Right lobe of liver (tissue), 4 donors: ENCODE measurements around the gene GJB2.

Source experiments
- CTCF ChIP-seq, 4 donors: fragments of 200-600 bp in 3 of 4; fragments of 450-650 bp in 1 of 4; IDR thresholded peaks; one replicate each; pipeline versions ENCODE4 v1.5.1 to v1.8.0; 2016 to 2022; ENCODE audit warnings: antibody characterized with exemption in 4 of 4, mild to moderate bottlenecking in 2 of 4
- POLR2A ChIP-seq: fragments of 450-650 bp; IDR thresholded peaks from one replicate; pipeline ENCODE4 v1.6.1; 2017; ENCODE audit warnings: antibody characterized with exemption, mild to moderate bottlenecking
- donor health status: DM: no; HTN: no; CAD: no.
- donor health status: DM: no; HTN: no; CAD: no.
- donor health status: DM: no; HTN: yes; CAD: no.

GRCh38 chr13:20219577-20219976, 26.8 kb upstream of the GJB2 start:
- TF ChIP-seq CTCF (IDR thresholded peaks at IDR 0.05) = no peak
- TF ChIP-seq POLR2A = no peak
